ENCODE results near the gene SPOCK2.

SPOCK2 gene

DNA sequence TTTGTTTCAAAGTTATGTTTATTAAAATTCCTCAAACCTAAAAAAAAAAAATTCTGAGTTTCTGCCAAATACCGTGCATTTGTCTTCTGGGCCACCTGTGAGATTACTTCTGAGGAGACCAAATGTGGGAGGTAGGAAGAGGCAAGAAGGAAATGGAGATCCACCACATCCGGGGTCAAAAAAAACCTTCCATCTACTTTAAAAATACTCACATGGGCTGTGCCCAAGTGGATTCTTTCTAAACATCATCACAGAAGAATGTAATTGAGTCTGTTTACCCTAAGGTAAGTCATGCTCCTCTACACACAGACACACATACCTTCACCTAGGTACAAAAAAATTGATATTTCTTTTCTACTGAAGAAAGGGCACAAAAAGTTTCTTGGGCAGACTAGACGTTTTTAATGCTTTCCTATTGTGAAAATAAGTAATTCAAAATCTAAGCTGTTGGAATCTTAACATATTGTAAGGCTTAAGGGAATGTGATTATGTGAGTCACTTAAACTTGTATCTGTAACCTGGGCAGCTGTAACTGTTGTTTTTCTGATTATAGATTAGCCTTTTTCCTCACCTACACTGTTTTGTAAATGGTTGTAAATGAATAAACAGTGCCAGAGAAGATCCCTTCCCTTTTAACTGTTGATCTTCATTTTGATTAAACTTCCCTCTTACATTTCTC is 19.1 kb upstream of the SPOCK2 start:
- DNase-seq (ENCODE audit: low spot score), result no peak

DNA sequence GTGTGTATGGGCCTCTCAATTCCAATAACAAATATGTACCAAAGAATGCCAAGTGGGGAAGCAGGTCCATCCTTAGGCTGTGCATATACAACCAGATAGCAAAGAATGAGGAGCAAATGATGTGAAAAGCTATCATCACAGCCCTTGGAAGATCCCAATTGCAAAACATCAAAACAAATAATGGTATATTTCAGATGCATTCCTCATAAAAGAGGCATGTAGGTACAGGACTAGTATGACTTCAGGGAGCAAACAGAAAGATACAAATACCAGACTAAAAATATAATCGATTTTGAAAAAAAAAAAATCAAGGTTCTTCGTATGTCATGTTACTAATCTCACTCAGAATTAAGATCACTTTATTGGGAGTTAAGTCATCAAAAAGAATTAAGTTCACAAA is 18.5 kb upstream of the SPOCK2 start:
- DNase-seq (ENCODE audit: low spot score), result no peak

DNA sequence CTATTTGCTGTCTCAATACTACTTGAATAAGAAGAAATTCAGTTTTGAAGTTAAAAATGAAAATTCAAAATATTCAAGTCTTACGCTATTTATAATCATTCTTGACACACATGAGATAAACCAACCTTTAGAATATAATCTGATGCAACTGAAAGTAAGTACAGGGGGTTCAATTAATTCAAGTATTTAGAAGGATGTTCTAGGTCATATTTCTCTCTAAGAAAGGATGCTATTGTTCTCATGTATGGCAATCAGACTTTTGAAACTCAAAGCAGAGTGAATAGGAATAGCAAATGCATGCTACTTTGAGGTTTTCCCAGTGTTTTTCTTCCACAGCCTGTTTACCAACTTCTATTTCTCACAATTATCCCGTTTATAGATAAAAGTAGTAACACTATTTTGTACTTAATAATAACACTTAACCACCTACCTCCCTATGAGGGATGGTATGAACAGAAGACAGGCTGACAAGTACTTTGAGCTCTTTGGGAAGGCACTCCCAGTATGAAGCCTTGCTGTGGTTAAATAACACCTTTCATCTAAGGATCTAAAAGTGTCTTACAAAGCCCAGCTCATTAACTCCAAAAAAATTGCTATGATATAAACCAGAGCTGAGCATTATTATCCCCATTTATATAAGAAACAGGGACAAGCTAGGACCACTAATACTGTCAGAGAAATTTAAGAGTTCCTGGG is 18.0 kb upstream of the SPOCK2 start:
- no peak for DNase-seq (ENCODE audit: low spot score)

DNA sequence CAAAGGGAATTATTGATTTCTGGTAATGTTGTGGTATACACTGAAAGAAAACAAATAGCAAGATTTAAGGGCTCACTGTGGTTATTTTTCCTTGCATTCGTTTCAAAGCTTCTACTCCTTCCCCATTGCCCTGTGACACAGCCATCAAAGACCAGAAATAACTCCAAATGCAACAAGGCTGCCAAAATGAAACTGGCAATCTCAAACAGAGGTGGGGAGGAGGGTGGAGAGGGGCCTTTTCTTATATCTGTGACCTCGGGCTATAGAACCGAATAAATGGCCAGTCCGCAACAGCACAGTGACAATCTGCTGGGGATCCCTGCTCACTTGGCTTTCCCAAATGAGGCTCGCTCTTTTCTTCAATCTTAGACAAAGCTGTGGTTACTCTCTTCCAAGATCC is 17.4 kb upstream of the SPOCK2 start:
- DNase-seq (ENCODE audit: low spot score), result no peak

DNA sequence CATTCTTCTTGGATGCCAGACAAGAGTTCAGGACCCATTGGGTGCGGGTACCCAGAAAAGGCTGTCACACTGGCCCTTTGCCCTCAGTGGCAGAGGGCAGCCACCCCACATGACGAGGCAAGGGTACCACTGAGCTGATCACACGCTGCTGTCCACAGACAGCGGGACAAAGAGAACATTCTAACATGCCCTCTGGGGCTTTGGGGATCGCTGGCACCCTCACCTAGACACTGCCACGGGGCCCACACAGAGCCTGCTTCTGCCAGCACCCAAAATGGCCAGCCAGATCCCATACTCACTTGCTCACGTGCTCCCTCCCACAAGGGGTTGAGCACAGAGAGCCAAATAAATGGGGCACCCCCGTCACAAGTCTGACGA is 16.7 kb upstream of the SPOCK2 start:
- no peak for DNase-seq (ENCODE audit: low spot score)

DNA sequence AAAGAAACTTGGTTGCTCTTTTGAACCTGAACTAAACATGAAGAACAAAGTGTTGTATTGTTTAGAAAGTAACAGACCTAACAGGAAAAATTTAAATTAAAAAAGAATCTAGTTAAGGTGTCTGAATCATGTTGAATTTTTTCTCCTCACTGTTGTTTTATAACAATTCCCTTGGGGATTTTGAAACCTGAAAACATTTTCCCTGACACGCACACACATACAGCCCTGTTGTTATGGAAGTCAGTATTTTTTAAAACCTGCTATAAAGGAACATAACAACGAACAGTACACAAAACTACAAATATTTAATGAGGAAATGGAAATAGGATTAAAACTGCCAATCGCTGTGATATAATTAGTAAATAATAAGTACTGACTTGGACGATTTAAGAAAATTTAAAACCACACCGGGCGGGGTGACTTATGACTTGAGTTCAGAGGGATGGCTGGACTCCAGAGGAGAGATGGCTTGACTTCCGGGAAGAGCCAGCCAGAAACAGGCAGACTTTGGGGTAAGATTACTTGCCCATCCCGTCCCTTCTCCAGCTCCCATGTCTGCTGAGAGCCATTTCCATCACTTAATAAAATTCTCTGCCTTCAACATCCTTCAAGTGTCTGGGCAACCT is 16.2 kb upstream of the SPOCK2 start:
- DNase-seq (ENCODE audit: low spot score), result no peak

DNA sequence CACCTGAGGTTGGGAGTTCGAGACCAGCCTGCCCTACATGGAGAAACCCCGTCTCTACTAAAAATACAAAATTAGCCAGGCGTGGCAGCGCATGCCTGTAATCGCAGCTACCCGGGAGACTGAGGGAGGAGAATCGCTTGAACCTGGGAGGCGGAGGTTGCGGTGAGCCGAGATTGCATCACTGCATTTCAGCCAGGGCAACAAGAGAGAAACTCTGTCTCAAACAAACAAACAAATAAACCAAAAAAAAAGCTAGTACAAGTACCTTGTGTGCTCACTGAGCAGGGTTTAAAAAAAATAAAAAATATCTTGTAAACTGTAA is 11.2 kb upstream of the SPOCK2 start:
- no peak for DNase-seq (ENCODE audit: low spot score)

DNA sequence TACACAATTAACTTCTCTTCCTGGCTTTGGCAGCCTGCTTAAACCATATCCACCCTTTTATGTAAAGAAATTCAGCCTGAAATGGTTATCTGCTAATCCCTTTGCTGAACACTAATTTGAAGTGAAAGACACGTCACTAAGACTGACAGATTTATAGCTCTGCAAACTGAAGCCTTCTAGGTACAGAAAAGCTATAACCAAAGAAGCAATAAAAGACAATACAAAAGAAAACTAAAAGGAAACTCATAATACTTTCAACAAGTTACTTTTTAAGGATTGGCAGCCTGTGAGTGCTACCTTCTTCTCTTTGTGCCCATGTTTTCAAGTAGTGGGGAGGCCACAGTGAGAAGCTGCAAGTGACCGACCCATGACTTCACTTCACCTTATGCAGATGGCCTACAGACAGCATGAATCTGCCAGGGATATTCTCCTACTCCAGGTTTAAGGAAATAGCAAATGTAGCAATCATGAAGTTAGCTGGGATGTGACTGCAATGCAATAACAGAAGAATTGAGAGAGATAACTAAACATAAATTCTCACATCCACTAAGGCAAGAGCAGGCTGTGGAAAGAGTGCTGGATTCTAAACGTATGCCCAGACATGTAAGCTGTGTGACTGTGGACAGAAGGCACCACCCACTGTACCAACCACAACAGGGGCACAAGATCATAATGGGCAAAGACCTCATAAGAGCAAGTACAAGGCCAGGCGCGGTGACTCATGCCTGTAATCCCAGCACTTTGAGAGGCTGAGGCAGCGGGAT is 10.7 kb upstream of the SPOCK2 start:
- DNase-seq (ENCODE audit: low spot score), result no peak

DNA sequence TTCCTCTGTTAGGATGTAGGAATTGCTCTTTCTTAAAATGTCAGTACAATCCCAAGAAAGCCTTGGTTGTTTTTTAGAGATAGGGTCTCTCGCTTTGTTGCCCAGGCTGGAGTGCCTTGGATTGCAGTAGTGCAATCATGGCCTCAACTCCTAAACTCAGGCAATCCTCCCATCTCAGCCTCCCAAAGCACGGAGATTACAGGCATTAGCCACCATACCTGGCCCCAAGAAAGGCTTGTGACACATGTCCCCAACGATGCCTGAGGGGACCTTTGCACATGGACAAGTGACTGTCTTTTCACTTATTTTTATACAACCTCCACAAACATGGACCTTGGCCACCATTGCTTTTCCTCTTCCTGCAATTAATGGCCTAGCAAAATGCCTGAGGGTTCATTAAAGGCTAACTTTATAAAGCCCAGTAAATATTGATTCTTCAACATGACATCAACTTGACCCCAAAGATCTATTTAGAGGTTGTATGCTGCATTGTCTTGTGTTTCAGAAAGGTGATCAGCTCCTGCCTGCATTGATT is 10.0 kb upstream of the SPOCK2 start:
- no peak for DNase-seq (ENCODE audit: low spot score)

DNA sequence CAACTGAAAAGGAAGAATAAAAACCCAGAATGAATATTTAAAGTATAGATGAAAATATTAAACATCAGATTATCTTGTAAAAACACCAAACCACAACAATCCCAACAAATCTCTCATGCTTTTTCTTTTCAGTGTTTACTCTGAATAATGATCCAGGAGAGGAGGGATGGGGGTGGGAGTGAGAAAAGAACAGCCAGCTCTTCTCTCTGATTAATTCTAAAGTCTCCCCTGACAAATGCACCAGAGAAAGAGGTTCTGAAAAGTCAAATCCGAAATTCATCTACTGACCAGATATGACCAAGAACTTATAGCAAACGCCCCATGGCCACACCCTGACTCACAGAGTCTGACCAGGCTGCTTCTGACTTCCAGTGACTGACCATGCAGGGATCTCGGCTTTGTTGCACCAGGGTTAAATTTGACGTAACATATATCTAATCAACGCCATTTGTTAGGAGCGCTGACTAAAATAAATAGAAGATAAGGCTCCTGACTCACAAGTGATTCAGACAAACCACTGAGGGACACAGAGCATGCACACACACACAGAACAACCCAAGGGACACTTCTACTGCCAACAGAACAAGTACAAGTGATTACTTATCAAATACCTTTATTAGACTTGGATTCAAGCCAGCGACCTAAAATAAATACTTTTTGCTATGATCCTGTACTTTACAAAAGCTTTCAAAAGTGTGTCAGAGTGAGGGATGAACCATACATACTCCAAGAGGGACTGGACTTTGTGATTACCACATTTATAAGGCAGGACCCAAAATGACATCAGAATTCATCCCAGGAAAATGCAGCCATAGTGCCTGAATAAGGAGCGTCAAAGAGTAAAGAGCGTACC is 9.3 kb upstream of the SPOCK2 start:
- DNase-seq (ENCODE audit: low spot score), result no peak

DNA sequence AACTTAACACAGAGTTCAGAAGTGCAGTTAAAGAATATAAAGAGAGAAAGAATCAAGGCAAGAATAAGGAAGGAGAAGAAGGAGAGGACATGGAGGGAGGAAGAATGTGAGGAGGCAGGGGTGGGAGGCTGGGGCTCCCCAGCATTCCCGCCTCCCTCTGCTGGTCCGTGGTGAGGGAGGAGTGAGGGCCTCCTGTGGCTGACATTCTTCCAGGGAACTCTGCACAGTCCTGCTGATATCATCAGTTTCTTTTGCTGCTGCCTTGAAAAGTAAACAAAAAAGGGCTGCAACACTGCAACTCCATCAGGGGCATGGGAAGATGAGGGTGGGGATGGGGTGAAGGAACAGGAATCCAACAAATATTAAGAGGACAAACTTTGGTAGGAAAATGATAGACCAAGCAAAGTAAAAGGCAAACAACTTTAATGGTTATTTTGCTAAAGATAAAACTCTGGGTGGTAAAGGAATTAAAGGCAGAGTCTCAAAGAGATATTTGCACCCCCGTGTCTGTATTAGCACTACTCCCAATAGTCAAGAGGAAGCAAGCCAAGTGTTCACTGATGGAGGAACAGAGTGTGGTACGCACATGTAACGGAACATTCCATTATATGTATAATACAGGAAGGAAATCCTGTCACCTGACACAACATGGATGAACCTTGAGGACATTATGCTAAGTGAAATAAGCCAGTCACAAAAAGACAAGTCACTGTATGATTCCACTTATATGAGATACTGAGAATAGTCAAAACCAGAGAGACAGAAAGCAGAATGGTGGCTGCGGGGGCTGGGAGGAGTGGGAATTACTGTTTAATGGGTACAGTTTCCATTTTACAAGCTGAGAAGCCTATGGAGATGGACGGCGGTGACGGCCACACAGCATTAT is 8.0 kb upstream of the SPOCK2 start:
- DNase-seq (ENCODE audit: low spot score), result no peak

DNA sequence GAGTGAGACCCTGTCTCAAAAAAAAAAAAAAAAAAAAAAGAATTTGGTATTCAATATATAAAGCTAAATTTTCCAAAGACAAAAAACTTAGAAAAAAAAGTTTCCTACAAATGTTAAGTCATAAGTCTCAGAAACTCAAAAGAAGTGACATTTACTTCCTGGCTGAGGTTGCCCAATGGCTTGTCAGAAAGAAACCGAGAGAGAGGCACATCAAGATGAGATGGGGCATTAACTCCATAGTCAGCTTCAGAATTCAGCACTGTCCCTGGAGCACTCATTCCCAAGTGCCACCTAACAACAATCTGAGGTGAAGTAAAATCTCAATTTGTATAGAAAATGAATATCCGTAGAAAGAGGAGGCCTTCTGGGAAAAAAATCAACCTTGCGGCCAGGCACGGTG is 6.8 kb upstream of the SPOCK2 start:
- DNase-seq (ENCODE audit: low spot score), result no peak

DNA sequence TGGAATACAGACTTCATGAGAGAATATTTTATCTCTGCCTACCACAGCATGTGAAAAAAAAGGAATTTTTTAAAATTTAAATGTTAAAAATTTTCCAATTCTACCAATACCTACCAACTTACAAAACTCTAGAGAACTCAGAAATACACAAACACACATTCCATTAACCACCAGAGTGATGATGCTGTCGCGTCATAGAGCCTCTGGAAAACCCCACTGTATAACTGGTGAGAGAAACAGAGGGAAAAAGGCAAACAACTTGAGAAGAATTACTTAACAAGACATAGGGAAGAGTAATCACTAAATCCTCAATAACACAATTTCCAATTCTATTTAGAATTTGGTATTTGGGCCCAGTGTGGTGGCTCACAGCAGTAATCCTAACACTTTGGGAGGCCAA is 6.2 kb upstream of the SPOCK2 start:
- DNase-seq (ENCODE audit: low spot score), result no peak

DNA sequence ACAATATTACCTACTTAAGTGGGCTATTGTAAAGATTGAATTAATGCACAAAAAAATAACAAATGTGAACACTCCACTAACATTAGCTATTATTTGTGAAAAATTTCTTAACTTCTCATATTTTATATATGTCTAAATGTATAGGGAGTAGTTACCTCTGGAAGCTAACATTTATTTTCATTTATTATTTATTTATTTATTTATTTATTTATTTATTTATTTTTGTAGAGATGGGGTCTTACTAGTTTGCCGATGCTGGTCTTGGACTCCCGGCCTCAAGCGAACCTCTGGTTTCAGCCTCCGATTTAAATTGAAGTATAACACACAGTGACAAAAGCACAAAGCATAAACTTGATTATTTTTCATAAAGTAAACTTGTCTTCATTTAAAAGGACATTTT is 5.1 kb upstream of the SPOCK2 start:
- no peak for DNase-seq (ENCODE audit: low spot score)

DNA sequence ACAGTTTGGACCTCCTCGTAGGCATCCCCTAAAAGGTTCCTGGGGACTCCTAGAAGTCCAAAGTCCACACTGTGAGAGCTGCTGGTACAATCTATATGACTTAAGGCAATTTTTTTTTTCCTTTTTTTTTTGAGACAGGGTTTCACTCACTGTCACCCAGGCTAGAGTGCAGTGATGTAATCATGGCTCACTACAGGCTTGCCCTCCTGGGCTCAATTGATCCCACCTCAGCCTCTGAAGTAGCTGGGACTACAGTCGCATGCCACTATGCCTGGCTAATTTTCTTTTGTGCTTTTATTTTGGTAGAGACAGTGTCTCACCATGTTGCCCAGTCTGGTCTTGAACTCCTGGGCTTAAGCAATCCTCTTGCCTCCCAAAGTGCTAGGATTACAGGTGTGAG is 4.6 kb upstream of the SPOCK2 start:
- no peak for DNase-seq (ENCODE audit: low spot score)

DNA sequence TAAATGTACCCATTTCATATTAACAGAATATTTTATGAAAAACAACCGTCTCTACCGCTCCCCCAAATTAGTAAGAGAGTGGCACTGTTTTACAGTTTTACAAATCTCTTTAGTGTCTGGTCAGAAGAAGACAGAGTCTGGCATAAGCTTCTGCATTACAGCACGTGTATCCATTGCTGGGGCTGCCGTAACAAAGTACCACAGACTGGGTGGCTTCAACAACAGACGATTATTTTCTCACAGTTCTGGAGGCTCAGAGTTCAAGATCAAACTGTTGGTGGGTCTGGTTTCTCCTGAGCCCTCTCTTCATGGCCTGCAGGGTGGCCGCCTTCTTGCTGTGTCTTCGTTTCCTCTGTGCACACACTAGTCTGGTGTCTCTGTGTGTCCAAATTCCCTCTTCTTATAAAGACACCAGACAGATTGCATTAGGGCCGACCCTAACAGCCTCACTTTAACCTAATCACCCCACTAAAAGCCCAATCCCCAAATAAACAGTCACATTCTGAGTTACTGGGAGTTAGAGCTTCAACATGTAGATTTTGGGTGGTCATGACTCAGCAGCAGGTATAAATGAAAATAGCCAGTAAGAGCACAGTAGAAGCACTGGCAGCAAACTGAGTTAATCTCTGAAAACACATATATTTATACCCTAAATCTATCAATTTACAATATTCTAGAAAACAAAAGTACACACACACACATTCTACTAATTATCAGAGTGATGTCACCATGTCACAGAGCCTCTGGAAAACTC is 4.0 kb upstream of the SPOCK2 start:
- no peak for DNase-seq (ENCODE audit: low spot score)

DNA sequence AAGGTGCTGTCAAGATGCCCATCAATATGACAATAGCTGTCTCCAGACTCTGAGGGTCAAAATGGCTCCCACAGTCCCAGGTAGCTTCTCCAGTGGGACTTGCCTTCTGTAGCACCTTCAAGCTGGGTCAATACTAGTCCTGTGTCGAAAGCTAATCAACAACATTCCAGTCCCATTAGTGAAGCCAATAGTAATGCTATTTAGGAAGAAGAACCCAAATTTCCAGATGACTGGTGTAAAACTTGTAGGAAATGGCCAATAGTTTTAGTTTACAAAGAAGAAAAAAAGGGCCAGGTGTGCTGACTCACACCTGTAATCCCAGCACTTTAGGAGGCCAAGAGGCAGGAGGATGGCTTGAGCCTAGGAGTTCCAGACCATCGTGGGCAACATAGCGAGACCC is 2.0 kb upstream of the SPOCK2 start:
- DNase-seq (ENCODE audit: low spot score), result no peak

DNA sequence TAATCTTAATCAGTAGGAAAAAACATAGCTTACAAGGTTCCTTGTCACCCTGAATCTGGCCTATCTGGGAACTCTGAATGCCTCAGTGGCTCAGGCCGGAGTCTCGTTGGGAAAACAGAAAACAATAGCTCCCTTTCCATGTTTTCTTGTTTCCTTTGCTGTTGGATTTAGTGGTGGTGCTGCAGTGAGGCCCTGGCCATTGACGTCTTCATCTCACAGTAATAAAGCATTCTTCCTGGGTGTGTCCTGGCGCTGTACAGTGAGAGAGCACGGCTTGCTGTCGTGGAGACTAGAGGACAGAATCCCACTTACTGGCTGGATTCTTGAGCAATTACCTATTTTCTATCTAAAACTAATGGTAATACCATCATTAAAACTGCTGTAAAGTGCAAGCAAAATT is 1.3 kb upstream of the SPOCK2 start:
- DNase-seq (ENCODE audit: low spot score), result no peak

DNA sequence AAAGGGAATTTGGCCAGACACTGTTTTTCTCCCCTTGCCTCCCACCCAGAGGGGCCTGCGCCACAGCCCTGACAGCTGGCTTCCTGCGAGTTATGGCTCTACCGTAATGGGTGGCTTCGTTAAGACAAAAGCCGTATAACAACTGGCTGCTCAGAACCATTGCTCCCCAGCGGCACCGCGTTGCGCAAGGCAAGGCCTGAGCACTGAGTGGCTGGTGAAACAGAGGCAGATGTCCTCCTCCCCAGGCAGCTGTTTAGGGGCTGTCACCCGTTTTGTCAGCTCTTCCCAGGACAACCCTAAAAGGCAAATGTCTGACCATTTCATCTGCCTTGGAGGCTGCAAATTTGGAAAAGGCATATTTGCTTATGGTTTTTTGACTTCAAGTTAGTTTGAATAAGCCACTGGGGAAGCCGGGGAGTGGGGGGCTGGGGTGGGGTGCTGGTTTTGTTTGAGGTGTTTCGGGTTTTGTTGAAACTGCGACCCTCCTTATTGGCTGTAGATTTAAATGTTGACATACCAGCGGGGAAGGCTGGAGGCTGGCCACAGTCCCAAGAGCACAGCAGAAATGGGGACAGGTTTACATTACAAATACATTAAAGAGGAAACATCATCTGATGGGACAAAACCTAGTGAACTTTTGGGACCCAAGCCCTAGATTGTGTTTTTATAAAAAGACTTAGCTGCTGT is 681 bp upstream of the SPOCK2 start:
- no peak for DNase-seq (ENCODE audit: low spot score)

All from left forelimb (tissue), 1 donor.